Activated T-helper 9 cell treated with anti-CD3 and anti-CD28 coated beads, Interleukin-2, amount 50 U/mL, for 16 hours (primary cell): Measurements from ENCODE around the gene SEMA4D.

Source experiments
- DNase-seq: peaks from one replicate; pipeline ENCODE4 v3.0.0-alpha.2; 2020; ENCODE audit warnings: low read depth

SEMA4D gene

GRCh38 chr9:89313842-89314241 lies 184.1 kb downstream of the SEMA4D start:
- no peak for DNase-seq

- DNase-seq: no peak
These were observed 185.7 kb downstream of the SEMA4D start for GRCh38 chr9:89312222-89312571.

GRCh38 chr9:89311346-89312221 lies 186.3 kb downstream of the SEMA4D start:
- DNase-seq: no peak
